SIG-M5 treated with dmso at 0.1 percent for 504 hours (cell line): ENCODE data around the gene ACER3.
A peak's percentile ranks its signal among the peaks of the same experiment; 100 is the strongest.
"Not testable (repeated sequence)": the region's sequence is repeated elsewhere in the genome, so short reads cannot be mapped to it uniquely, and the experiment has no call there.

Experiments used
- DNase-seq: peaks from one replicate; lab custom pipeline; 2025; ENCODE audit not compliant: unreplicated experiment; lab: John Stamatoyannopoulos, UW

Gene ACER3

DNA sequence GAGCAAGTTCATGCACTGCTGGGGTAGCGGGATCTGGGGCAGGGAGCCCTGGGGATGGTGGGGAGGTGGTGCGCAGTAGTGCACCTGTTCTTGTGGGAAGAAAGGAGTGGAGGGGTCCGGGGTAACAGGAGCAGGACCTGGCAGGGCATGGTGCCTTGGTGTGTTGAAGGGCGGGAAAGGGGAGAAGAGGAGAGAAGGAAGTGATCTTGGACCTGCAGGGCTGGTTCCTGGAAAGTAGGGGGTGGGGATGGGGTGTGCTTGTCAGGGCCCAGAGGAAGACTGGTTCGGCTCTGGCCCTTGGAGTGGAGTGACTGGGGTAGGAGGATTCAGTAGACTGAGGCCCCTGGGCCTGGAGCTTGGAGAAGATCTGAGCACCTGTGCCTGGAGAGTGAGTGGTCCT, 195.2 kb downstream of the ACER3 start:
- no peak for DNase-seq

DNA sequence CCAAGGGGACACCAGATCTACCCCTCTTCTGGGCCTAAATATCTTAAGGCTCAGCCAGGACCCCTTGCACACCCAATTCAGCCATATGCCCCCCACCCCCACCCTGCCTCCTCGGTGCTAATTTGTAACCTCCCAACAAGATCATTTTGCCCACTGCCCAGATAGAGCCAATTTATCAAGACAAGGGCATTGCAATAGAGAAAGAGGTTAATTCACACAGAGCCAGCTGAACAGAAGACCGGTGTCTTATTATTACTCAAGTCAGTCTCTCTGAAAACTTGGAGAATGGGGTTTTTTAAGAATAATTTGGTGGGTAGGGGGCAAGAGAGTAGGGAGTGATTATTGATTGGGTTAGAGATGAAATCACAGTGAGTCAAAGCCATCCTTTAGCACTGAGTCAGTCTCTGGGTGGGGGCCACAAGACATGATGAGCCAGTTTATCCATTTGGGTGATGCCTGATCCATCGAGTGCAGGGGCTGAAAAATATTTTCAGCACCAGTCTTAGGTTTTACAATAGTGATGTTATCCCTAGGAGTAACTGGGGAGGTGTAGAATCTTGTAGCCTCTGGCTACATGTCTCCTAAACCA, 196.2 kb downstream of the ACER3 start:
- no peak for DNase-seq

DNA sequence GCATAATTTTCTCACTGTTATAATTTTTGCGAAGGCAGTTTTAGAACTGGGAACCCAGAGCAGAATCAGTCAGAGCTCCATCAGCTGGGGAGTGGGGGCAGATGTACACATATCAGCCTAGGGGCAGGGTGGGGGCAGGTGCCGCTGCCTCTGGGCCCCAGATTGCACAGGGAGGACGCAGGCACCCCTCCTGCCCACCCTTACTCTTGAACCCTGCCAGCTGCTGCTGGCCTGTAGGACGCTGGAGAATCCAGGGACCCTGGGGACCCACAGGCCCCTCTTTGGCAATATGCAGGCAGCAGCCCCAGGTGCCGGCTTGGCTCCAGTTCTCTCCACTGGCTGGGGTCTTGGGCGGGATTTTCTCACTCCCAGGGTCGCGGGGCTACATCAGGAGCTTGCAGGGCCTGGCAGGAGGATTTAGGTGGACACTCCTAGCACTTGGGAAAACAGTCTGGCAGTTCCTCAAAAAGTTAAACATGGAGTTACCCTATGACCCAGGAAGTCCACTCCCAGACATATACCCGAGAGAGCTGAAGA, 197.3 kb downstream of the ACER3 start:
- no peak for DNase-seq

GRCh38 chr11:77058900-77059299, 198.2 kb downstream of the ACER3 start:
- no peak for DNase-seq

- no peak for DNase-seq
These were observed 199.1 kb downstream of the ACER3 start for GRCh38 chr11:77059806-77060205.

DNA sequence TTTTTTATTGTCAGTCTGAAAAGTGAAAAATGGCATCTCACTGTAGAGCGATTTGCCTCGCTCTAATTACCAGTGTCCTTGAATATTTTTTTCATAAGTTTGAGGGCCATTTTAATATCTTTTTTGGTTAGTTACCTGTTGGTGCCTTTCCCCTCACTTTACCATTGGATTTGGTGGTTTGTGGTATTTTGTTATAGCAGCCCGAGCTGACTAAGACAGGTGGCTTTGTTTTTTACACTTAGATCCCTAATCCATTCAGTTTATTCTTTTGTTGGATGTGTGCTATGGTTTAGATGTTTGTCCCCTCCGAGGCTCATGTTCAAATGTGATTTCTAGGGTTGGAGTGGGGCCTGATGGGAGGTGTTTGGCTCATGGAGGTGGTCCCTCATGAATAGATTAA, 199.5 kb downstream of the ACER3 start:
- DNase-seq: no peak

DNA sequence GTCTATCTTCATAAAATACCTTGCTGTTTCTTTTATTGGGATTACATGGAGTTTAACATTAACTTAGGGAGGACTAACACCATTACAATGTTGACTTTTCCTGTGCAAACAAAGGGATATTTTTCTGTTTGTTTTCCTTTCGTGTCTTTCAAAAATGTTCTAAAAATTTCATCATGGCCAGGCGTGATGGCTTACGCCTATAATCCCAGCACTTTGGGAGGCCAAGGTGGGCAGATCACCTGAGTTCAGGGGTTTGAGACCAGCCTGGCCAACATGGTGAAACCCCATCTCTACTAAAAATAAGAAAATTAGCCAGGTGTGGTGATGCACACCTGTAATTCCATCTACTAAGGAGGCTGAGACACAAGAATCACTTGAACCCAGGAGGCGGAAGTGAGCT, 200.5 kb downstream of the ACER3 start:
- DNase-seq: not testable (repeated sequence)

DNA sequence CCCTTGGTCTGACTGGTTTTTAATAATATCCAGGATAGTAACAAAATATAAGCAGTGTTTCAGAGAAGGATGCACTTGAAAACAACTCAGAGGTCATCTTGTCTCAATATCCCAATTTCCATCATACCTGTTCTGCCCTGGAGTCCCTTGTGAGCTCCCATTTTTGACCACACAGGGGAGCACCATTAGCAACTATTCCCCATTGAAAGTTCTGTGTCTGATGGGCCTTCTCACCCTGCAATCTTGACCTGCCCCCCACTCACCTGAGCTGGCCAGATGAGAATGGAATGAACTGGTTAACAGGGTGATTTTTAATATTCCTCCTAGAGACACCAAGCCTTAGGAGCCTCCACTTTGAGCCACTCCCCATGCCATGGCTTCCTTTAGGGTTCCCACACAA, 202.2 kb downstream of the ACER3 start:
- no peak for DNase-seq

- DNase-seq: no peak
These were observed 202.7 kb downstream of the ACER3 start for GRCh38 chr11:77063407-77063806.

DNA sequence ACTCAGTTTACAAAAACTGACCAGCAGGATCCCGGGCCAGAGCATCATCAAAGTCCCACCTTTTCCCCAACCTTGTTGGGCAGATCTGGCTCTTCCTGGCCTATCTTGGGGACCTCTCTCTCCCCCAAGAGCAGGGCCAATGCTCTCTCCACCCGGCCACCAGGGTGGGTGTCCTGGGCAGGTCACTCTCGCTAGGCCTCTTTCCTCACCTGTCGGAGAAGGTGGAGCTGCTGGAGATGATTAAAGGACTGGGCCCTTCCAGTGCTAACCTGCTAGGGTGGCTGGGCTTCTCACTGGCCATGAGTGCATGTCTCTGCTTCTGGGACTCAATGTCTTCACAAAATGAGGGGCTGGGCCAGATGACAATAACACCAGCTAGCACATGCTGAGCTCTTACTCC, 203.1 kb downstream of the ACER3 start:
- DNase-seq: no peak

DNA sequence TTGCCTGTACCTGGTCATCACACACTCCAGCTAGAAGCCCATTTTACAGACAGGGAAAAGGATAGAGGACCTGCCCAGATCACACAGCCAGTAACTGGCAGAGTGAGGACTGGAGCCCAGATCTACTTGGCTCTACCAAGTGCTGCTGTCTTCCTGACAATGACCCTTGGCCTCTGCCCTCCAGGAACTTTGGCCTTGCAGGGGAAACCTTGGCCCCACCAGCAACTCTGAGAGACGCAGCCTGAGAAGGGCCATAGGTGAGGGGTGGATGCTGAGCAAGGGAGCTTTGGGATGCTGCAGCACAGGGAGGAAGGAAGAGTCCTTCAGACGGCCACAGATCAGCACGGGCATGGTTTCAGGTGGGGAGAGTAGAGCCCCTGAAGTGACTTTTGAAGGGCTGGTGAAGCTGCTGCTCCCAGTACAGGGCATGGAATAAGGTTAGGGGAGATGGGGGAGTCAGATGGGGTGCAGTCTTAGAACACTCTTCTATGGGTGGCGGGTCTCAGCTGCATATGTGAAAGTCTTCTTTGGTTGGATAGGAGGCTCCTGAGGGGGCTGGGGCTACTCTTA, 204.0 kb downstream of the ACER3 start:
- no peak for DNase-seq

DNA sequence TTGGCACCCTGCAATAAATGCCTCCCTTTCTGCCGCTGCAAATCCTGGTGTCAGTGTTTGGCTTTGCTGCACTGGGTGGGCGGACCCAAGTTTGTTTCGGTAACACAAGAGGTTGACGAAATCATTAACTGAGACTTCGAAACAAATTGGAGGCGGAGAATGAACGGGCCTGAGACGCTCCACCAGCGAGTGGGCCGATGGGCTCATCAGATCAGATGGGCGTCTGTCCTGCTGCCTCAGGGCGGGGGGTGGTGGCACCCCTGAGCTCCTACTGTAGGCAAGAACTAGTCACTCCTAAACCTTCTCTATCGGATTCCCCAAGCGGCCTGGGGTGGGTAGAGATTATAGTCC, 205.1 kb downstream of the ACER3 start:
- peak; percentile 60 for DNase-seq

GRCh38 chr11:77066229-77067042, 205.7 kb downstream of the ACER3 start, which contains the start of gene CAPN5:
Gene CAPN5 (plus strand): TSS chr11:77066971. CDS start chr11:77084887, 17,916 bp downstream.
- DNase-seq: peak; percentile 63

GRCh38 chr11:77067861-77068443, 207.2 kb downstream of the ACER3 start:
- no peak for DNase-seq

GRCh38 chr11:77068457-77069335, 208.0 kb downstream of the ACER3 start:
- DNase-seq: no peak

- DNase-seq: no peak
These were observed 208.7 kb downstream of the ACER3 start for GRCh38 chr11:77069336-77069968.

DNA sequence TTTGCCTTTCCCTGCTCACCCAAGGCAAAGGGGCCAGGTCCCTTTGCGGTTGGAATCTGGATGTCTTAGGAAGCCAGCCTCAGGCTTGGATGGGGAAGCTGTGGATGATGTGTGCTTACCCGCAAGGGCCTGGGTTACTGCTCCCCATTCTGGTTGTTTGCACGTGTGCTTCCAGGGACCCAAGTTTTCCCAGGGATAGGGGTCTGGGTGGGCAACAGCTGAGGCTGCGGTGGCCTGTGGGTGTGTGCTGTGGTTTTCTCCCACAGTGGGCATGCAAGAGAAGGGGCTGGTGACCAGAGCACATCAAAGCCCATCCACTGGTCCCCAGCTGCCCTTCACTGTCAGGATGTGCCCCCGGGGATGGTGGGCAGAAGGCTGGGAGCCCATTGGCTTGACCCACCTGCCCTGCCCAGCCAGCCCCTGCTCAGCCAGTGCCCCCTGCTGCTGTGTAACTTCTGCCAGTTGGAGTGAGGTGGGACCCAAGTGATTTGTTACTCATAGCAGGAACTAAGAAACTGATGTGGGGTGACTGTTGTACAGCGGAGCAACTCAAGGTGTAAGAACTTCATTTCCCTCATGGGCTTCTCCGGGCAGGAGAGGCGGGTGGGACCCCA, 209.4 kb downstream of the ACER3 start:
- no peak for DNase-seq

GRCh38 chr11:77071077-77071476, 210.4 kb downstream of the ACER3 start:
- no peak for DNase-seq

- DNase-seq: peak; percentile 61
These were observed 211.2 kb downstream of the ACER3 start for GRCh38 chr11:77071671-77072605.
